Stimulated activated CD4-positive, alpha-beta T cell treated with anti-CD3 and anti-CD28 coated beads, Interleukin-15, amount 100 ng/mL, for 1 hour (primary cell): ENCODE data around the gene FOXG1.

Experiments used
- DNase-seq, 2 donors: peaks; one replicate each; pipeline ENCODE4 v3.0.0-alpha.2; 2020; ENCODE audit warnings: low read depth in 1 of 2, low spot score in 1 of 2

FOXG1 gene

DNA sequence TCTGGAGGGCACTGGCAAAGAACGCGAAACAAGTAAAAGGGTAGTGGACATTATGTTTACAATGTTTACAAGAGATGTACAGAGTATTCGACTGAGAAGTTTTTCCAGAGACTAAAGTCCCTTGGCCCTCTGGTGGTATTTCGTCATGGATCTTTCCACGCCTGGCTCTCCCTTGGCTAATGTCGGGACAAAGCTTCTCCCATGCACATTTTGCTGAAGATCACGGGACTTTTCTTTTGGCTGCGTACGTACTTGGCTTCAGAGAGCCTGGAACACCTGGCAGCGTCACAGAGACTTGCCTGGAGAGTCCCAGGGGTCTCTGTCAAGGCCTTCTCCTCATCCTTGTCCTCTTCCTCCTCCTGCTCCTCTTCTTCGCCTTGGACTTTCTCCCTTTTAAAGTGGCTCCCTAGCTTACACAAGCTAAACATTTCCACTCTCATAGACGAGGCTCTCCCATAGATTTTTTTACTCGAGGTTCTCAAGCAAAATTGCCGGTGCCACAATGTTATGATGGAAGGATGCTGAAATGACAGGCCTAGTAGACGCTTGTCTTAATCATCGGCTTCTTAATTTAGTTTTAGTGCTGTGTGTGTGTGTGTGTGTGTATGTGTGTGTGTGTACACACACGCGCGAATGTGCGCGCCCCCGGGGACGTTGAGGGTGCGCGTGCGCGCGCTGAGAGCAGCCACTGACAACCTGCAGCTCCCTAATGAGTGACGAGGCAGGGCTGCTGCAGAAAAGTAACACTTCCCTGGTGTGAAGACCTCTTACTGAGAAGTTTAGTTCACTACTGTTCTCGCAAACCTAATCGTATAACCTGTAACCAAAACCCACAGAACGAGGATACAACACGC lies 4.9 kb upstream of the FOXG1 start:
- no peak for DNase-seq

DNA sequence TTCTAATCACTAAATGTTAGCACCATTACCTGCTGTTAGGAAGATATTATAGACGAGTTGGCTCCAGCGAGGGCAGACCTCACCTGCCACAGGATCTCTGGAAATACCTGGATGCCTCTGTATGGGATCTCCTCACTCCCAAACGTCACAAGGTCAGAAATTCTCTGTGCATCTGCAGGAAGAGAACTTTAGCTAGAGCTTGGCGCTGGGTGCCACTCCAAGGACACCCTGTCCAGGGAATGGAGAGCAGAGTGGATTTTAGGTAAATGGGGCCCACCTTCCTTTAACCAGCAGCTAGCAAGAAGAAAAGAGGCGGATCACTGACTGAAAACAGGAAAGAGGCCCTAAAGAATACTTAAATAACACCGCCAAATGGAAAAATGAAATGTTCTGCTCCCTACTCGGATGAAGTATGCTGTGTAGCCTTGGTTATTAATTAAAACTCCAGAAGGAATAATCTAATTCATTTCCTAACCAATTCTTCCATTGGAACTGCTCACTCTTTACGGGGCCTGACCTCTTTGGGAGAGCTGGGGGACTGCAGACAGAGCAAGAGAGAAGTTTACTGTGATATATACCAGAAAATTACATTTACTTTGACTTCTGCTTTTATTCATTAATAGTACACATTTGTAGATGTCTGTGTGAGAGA lies 4.2 kb upstream of the FOXG1 start:
- DNase-seq: no peak

DNA sequence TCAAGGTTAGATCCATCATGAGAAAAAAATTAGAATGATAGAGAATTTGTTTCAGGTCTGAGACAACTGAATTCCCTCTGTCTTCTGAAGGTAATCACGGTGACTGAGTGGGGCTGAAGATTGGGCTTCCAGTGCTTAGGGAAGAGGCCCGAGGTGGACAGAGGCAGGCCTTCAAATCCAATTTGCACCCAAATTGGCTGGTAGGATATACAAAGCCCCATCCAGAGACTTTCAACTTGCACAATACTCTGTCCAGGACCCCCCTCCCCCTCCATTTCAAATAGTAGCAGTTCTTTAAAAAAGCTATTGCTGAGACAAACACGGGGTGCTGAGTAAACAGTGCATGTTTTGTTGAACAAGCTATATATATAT lies 3.6 kb upstream of the FOXG1 start:
- no peak for DNase-seq

DNA sequence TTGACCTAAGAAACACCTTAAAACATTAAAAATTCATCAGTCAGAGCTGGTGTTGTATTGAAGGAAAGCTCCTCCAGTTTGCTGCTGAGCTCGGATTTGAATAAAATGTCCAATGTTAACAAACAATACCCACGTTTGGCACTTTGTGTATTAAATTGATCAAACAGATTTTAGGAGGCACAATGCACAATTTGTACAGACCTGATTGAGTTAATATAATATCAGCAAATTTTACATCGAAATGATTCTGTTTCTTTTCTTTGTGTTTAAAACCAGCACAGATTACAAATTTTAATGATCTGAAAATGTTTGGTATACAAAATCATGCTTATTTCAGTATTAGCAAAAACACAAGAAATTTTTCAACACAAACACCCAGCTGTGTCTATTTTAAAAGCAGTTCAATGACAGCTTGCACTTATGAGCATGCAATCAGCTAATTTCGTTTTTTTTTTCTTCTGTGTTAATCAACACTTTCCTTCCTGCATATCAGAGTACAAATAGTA lies 2.8 kb upstream of the FOXG1 start:
- DNase-seq: no peak

DNA sequence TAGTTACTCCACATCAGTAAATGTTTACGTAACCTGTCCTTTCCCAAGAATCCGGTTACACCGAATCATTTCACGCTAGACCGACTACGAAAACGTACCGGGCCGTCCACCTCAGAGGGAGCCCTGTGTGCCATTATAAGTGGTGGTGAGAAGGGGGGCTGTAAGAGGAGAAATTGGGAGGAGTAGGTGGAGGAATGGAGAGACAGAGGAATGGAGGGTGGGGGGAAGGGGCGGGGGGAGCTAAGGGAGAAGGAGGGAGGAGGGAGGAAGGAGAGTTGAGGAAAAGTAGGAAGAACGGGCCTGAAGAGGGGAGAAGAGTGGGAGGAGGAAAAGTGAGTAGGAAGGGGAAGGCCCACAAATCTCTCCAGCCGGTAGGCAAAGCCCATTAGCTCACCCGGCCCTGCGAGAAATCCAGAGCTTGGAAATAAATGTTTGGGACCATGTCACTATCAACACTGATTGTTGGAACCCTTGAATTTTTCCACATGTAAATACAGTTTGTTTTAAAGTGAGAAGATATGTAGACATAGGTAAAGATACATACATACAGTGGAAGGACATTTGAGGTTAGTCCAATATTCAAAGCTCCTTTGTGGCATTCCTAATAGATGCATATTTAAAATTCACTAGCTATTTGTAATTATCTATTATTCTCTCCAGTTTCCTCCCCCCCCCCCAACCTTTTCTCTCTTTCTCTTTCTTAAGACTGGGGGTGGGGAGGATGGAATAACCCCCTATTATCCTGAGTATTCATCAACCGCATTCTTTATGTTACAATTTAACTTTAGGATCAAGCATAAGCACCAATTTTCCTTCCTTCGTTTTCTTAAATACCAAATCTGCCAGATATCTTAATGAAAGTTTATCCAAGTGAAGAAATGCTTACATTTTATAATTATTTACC lies 2.1 kb upstream of the FOXG1 start:
- no peak for DNase-seq

DNA sequence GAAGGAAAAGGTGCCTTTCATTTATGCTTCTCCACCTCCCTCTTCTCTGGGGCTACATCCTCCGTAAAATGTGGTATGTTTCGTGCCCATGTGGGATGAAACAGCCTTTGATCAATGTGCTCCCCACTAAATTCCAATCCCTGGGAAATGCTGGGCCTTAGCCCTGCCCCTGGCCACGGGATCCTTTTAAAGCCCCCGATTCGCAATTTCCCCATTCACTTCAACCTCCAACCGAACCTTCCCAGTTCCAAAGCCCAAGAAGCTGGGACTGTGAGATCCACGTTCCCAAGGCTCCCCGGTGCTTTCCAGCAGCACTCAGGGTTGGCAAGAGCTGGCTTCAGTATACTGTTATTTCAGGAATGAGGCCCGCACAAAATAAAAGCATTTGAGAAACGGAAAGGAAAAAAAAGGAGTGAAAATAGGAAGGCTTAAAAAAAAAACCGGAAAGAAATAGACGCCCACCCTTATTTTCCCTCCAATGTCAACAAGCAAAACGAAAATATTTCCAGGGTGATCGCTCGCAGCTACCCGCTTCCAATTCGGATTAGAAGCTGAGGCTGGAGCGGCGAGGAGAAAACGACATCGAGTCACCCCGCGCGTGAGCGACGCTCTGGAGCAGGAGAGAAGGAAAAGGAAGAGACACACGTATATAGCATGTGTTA lies 1.3 kb upstream of the FOXG1 start:
- DNase-seq: no peak

DNA sequence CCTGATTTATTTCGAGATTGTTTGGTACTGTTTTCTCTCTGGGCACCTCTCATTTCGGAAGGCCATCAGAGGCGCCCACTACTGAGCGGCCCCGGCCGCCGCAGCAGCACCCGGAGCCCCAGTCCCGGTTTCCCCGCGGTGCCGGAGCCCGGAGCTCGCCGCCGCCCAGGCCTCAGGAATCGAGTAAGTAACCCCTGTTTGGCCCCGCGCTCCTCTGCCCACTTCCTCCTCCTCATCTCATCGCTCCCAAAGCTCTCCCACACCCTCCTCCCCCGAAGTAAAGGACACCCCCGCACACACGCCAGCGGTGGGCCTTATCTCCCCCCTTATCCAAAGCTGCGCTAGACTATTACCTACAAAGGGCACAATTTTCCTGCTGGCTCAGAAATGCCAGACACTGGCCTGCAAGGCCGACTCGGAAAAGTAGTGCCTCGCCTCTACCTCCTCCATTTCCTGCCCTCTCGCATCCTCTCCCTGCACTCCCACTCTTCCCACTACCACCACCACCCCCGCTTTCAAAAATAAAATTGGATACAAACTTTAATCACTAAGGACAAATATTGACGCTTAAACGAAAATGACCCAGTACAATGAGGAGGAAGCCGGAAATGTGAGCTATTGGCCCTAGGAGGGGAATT lies 637 bp upstream of the FOXG1 start:
- DNase-seq: no peak

DNA sequence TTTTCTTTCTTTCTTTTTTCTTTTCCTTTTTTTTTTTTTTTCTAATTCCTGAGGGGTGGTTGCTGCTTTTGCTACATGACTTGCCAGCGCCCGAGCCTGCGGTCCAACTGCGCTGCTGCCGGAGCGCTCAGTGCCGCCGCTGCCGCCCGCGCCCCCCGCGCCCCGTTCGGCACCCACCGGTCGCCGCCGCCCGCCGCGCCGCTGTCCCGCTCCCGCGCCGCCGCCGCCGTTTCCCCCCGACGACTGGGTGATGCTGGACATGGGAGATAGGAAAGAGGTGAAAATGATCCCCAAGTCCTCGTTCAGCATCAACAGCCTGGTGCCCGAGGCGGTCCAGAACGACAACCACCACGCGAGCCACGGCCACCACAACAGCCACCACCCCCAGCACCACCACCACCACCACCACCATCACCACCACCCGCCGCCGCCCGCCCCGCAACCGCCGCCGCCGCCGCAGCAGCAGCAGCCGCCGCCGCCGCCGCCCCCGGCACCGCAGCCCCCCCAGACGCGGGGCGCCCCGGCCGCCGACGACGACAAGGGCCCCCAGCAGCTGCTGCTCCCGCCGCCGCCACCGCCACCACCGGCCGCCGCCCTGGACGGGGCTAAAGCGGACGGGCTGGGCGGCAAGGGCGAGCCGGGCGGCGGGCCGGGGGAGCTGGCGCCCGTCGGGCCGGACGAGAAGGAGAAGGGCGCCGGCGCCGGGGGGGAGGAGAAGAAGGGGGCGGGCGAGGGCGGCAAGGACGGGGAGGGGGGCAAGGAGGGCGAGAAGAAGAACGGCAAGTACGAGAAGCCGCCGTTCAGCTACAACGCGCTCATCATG lies 654 bp downstream of the FOXG1 start:
- DNase-seq: no peak

DNA sequence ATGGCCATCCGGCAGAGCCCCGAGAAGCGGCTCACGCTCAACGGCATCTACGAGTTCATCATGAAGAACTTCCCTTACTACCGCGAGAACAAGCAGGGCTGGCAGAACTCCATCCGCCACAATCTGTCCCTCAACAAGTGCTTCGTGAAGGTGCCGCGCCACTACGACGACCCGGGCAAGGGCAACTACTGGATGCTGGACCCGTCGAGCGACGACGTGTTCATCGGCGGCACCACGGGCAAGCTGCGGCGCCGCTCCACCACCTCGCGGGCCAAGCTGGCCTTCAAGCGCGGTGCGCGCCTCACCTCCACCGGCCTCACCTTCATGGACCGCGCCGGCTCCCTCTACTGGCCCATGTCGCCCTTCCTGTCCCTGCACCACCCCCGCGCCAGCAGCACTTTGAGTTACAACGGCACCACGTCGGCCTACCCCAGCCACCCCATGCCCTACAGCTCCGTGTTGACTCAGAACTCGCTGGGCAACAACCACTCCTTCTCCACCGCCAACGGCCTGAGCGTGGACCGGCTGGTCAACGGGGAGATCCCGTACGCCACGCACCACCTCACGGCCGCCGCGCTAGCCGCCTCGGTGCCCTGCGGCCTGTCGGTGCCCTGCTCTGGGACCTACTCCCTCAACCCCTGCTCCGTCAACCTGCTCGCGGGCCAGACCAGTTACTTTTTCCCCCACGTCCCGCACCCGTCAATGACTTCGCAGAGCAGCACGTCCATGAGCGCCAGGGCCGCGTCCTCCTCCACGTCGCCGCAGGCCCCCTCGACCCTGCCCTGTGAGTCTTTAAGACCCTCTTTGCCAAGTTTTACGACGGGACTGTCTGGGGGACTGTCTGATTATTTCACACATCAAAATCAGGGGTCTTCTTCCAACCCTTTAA lies 1.5 kb downstream of the FOXG1 start:
- no peak for DNase-seq

DNA sequence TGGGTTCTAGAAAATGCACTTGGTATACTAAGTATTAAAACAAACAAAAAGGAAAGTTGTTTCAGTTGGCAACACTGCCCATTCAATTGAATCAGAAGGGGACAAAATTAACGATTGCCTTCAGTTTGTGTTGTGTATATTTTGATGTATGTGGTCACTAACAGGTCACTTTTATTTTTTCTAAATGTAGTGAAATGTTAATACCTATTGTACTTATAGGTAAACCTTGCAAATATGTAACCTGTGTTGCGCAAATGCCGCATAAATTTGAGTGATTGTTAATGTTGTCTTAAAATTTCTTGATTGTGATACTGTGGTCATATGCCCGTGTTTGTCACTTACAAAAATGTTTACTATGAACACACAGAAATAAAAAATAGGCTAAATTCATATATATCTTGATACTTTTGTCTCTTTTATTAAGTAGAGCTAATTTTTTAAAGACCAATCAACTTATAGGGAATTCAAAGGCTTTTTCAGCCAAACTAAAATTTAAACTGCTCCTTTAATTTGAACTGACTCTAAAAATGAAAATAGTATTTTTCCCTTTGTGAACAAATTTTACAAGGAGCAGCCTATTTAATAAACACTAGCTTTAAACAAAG lies 2.8 kb downstream of the FOXG1 start:
- no peak for DNase-seq

DNA sequence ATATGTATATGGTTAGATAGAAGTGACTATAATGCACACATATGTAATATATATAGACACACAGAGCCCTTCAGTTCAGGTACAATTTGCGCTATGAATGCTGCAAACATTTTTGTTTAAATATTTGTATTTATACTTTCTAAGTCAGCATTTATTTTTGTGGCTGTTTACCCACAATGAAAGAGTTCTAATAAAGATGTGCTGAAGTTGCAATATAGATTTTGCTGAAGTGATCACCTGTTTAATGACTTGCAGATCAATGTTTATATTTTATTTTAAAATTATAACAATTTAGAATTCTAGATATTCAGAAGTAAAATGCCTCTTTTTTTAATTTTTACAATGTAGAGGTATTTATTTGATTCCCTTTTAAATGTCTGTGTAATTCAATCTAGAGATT lies 3.5 kb downstream of the FOXG1 start:
- no peak for DNase-seq

DNA sequence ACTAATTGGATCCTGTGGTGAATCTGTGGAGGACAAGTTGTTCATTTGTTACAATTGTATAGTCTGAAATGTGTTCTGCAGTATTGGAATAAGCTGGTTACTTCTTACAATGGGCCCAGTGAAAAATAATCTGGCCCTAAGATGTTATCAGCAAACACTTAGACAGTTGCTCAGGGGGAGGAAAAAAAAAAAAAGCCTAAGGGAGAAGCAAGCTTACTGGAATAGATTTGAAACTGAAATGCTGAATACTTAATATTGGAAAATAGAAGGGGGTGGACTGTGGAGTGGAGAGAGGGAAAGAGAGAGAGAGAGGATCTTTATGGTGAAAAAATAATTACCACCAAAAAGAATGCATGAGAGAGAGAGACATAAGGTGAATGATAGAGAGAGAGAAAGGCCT lies 4.0 kb downstream of the FOXG1 start:
- DNase-seq: no peak

DNA sequence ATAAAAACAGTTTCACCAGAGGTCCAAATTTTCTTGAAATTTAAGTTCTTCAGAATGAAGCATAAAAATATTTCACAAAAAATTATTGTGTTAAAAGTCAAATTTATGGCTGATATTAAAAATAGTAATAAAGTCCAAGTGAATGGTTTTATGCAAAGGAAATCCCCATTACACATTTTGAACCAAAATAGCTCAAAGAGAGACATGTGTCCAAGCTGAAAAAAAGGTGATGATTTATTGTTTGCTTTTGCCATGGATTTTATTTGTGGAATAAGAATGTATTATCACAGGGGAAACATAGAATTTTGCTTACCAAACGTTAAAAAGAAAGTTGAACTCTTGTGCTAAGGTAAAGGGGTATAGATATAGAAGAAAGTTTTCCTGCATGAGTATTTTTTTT lies 4.6 kb downstream of the FOXG1 start:
- DNase-seq: no peak

DNA sequence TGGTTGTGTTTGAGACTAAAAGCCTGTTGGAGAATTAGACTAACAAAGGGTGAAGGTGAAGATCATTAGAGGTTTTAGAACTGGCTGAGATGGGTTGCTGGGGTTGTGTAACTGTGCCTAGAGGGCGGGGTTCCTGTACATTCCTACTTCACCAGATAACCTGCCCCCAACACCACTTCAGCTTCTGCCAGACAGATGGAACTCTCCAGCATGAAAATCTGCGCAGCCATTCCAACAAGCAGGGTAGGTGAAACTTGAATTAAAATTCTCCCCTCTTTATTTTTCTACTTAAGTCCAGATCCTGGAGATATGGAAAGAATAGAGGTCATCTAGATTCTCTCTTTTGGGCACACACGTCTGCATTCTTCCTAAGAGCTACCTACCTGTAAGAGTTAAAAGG lies 6.0 kb downstream of the FOXG1 start:
- no peak for DNase-seq

DNA sequence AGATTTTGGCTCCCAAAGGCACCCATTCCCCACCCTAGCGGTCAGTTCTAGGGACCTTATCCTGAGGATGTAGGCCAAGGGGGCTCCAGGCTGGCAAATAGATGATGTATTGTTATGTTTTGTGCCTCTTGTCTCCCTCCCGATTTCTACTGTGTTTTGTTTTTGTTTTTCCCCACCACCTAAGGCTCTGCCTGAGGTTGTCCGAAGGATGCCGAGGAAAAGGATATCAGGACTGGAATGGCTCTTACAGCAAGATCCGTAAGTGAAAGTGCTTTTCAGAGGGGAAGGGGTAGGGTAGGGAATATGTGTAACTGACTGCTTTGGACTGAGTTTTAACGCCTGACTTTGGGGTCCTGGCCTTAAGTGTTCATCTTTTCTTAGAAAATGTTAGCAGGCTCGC lies 6.6 kb downstream of the FOXG1 start:
- DNase-seq: no peak

DNA sequence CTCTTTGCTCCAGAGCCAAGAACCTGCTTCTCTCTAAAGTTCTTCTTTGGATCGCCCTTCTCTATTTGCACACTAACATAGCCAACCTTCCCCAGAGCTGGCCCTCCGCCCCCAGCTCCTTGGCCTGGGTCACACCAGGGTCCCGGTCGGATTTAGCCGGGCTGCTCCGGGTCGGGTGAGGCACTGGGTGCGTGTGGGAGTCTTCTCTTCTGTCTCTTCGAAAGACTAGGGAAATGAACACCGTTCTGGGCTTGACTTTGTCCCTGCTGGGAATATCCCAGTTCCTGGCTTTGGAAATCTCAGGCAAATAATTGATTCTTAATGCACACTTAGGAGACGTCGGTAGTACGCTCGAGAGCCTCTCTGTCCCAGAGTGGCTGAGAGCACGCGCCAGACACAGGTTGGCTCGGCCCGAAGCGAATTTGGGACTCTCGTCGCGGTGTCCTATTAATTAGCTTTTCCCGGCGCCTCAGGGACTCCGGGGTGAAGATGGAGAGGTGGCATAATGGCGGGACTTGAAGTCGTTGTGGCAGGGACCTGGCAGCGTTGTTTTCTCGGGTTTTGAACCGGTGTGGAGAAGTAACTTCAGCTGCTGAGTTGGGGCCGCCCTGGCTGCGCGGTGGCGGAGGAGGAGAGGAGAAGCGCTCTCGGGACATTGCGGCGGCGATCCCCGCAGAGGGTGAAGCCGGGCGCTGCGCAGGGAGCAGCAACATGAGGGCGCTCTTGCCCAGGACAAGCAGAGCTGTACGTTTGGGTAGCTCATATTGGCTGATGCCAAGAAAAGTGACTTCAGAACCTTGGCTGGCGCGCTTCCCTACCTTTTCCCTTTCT lies 7.5 kb downstream of the FOXG1 start:
- no peak for DNase-seq
